Epithelial cell of prostate (primary cell): Measurements from ENCODE around the gene CYP2F1.
"Not testable (repeated sequence)": the region's sequence is repeated elsewhere in the genome, so short reads cannot be mapped to it uniquely, and the experiment has no call there.

ENCODE experiments used
- DNase-seq: peaks from one replicate; pipeline ENCODE4 v3.0.0-alpha.2; 2011; ENCODE audit warnings: low read depth, low spot score
- H3K27ac ChIP-seq: fragments of 450-650 bp; 2 replicates; pipeline ENCODE4 v1.5.1; 2017; ENCODE audit warnings: mild to moderate bottlenecking

The CYP2F1 gene

GRCh38 chr19:41114132-41114531 is at the start of gene CYP2F1:
Gene CYP2F1 (plus strand): TSS chr19:41114432. CDS start chr19:41116189, 1,757 bp downstream.
- DNase-seq, result no peak
- H3K27ac ChIP-seq, result no peak within 1 kb of the TSS

- no peak overlapping the region for H3K27ac ChIP-seq
- DNase-seq, result no peak
Observed at GRCh38 chr19:41064974-41065569, 49.2 kb upstream of the CYP2F1 start.

- DNase-seq, result no peak
- H3K27ac ChIP-seq, result no peak overlapping the region
Observed at GRCh38 chr19:41076286-41076685, 37.9 kb upstream of the CYP2F1 start.

DNA sequence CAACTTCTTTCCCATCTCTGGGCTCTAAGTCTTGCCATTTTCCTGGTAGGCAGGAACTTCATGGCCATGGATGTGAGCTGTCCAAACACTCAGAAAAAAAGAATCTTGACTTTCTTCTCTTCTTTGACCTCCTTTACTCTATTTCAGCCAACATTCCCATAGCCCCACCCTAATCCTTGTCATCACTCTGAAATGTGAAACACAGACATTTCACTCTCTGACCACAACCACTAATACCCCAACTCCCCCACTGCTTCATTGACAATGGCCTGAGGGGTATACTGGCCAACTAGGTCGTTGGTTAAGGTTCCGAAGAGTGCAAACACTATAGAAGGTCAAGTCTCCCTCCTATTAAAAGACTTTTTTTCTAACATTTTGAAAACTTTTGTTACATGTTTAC is 30.7 kb upstream of the CYP2F1 start:
- no peak overlapping the region for H3K27ac ChIP-seq
- DNase-seq, result no peak

GRCh38 chr19:41085748-41086415 is 28.4 kb upstream of the CYP2F1 start:
- no peak overlapping the region for H3K27ac ChIP-seq
- no peak for DNase-seq

DNA sequence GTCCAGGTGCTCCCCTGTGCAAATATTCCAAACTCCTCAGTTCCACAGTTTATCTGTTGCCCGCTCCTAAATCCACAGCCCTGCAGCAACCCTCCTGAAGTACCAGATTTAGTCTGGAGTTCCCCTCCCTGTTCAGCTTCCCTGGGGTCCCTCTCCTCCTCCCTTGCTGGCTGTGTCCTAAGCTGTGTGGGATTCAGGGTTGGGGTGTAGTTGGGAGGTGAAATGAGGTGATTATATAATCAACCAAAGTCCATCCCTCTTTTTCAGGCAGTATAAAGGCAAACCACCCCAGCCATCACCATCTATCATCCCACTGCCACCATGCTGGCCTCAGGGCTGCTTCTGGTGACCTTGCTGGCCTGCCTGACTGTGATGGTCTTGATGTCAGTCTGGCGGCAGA is 26.1 kb upstream of the CYP2F1 start, which contains the start of gene CYP2A13:
Gene CYP2A13 (plus strand): TSS at position 301 of the 400 bp plus-strand sequence. CDS start 21 bp downstream, at position 322.
- no peak for DNase-seq
- no peak within 1 kb of the TSS for H3K27ac ChIP-seq

GRCh38 chr19:41089959-41090358 is 24.3 kb upstream of the CYP2F1 start:
- no peak for DNase-seq

GRCh38 chr19:41095703-41096102 is 18.5 kb upstream of the CYP2F1 start:
- no peak for DNase-seq
- no peak overlapping the region for H3K27ac ChIP-seq

More at GRCh38 chr19:41089959-41090358, 24.3 kb upstream of the CYP2F1 start:
- no peak overlapping the region for H3K27ac ChIP-seq

- DNase-seq, result no peak
- H3K27ac ChIP-seq, result no peak overlapping the region
Observed at GRCh38 chr19:41096353-41096752, 17.9 kb upstream of the CYP2F1 start.

GRCh38 chr19:41097302-41097701 is 16.9 kb upstream of the CYP2F1 start:
- no peak overlapping the region for H3K27ac ChIP-seq
- DNase-seq, result no peak

DNA sequence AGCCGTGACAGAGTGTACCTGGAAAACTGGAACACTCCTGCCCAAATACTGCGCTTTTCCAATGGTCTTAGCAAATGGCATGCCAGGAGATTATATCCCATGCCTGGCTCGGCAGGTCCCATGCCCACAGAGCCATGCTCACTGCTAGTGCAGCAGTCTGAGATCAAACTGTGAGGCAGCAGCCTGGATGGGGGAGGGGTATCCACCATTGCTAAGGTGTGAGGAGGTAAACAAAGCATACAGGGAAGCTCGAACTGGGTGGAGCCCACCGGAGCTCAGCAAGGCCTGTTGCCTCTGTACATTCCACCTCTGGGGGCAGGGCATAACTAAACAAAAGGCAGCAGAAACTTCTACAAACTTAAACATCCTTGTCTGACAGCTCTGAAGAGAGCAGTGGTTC is 15.5 kb upstream of the CYP2F1 start:
- no peak overlapping the region for H3K27ac ChIP-seq
- DNase-seq, result no peak

DNA sequence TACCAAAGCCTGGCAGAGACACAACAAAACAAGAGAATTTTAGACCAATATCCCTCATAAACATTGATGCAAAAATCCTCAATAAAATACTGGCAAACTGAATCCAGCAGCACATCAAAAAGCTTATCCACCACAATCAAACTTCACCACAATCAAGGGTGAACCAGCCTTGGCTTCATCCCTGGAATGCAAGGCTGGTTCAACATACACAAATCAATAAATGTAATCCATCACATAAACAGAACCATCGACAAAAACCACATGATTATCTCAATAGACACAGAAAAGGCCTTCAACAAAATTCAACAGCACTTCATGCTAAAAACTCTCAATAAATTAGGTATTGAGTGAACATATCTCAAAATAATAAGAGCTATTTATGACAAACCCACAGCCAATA is 12.0 kb upstream of the CYP2F1 start:
- DNase-seq, H3K27ac ChIP-seq: not testable (repeated sequence)

GRCh38 chr19:41106177-41106576 is 8.1 kb upstream of the CYP2F1 start:
- no peak overlapping the region for H3K27ac ChIP-seq
- no peak for DNase-seq

DNA sequence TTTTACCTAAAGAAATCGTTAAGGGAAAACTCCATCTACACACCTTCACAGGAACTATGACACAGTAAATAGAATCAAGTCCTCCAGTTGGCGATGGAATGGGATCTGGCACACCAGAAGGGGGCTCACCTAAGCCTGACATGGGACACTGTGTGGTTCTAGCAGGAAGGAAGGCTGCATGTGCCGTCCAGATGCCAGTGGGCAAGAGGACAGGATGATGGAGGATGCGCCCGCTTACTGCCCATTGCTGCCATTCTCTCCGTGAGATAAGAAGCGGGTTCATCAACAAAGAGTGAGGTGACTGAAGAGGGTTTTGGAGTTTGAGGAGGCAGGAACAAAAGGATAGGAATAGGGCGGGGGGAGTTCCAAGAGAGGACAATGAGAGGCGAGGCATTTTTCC is 2.9 kb upstream of the CYP2F1 start:
- DNase-seq, result no peak
- no peak overlapping the region for H3K27ac ChIP-seq

DNA sequence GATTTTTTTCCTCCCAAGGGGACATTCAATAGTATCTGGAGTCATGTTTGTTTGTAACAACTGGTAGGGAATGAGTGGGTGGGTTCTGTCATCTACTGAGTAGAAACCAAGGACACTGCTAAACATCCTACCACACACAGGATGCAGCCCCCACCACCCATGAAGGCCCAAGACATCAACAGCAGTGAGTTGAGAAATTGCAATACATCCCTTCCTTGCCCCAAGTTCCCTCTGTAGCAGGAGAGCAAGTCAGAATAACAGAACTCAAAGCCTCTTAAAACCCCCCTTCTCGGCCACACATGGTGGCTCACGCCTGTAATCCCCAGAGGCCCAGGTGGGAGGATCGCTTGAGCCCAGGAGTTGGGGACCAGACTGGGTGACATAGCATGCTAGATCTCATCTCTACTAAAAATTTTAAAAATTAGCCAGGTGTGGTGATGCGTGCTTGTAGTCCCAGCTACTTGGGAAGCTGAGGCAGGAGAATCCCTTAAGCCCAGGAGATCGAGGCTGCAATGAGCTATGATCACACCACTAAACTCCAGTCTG is 2.4 kb upstream of the CYP2F1 start:
- DNase-seq, result no peak
- H3K27ac ChIP-seq, result no peak overlapping the region

GRCh38 chr19:41112728-41113290 is 1.4 kb upstream of the CYP2F1 start:
- no peak for DNase-seq
- no peak overlapping the region for H3K27ac ChIP-seq

GRCh38 chr19:41116261-41116660 is 2.0 kb downstream of the CYP2F1 start:
- no peak for DNase-seq
- H3K27ac ChIP-seq, result no peak overlapping the region

DNA sequence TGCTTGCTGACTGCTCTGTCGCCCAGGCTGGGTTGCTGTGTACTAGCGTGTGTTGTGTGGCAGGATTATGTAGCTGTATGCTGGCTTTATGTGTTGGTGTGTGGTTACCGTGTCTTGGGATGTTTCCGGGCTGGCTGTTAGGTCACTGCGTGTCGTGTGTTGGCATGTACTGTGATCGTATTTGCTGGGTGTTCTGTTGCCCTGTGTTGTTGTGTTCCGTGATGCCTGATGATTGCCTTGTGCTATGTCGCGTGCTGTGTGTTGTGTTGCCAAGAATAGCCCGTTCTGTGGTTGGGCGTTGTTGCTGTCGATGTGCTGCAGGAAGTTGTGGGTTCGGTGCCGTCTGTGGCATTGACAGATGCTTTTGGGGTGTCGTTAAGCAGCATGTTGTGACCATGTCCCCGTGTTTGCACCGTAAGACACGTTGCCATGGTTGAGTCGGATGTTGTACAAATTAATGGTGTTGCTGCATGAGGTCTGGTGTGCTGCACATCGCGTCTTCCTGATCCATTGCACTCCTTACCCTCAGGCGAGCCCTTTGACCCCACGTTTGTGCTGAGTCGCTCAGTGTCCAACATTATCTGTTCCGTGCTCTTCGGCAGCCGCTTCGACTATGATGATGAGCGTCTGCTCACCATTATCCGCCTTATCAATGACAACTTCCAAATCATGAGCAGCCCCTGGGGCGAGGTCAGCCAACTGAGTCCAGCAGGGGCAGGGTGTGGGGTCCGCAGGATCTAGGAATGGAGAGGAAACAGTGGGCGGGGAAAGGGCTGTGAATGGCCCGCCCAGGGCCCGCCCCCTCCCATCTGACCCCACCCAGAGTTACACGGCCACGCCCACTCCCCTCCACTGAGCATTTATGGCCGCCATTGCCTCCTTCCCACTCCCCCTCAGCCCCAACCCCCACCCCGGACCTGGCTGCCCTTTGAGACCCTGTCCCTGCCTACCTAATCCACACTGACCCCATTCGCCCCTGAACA is 7.0 kb downstream of the CYP2F1 start:
- DNase-seq, H3K27ac ChIP-seq: not testable (repeated sequence)

DNA sequence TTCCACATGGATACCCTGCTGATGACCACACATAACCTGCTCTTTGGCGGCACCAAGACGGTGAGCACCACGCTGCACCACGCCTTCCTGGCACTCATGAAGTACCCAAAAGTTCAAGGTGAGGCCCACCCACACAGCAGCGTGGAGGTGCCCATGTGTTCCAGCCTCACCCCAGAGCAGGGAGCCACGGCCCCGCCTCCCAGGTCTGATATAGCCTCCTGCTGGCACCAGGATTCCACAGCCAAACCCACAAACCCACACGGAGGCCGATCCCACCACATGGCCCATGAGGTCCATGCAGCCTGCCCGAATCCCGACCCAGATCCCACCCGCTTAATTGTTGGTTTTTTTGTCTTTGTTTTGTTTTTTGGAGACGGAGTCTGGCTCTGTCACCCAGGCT is 8.6 kb downstream of the CYP2F1 start:
- H3K27ac ChIP-seq, DNase-seq: not testable (repeated sequence)

- DNase-seq, result no peak
- H3K27ac ChIP-seq, result no peak overlapping the region
Observed at GRCh38 chr19:41123716-41124294, 9.6 kb downstream of the CYP2F1 start.
